Stimulated activated CD8-positive, alpha-beta memory T cell treated with anti-CD3 and anti-CD28 coated beads, Interleukin-4, amount 100 ng/mL, for 24 hours (primary cell): ENCODE measurements around the gene UBB.
A peak's percentile ranks its signal among the peaks of the same experiment; 100 is the strongest.

Source experiments
- DNase-seq: peaks from one replicate; pipeline ENCODE4 v3.0.0-alpha.2; 2020; ENCODE audit warnings: low read depth

The UBB gene

GRCh38 chr17:16380640-16381495 is at the start of gene UBB:
UBB (plus strand) TSS chr17:16381091; CDS start chr17:16381908, 817 bp downstream.
- DNase-seq: peak; percentile 90

GRCh38 chr17:16338391-16338790 is 42.5 kb upstream of the UBB start:
- no peak for DNase-seq

- DNase-seq: no peak
These were observed 41.5 kb upstream of the UBB start for GRCh38 chr17:16339402-16339801.

GRCh38 chr17:16339959-16340358 is 40.9 kb upstream of the UBB start:
- no peak for DNase-seq

DNA sequence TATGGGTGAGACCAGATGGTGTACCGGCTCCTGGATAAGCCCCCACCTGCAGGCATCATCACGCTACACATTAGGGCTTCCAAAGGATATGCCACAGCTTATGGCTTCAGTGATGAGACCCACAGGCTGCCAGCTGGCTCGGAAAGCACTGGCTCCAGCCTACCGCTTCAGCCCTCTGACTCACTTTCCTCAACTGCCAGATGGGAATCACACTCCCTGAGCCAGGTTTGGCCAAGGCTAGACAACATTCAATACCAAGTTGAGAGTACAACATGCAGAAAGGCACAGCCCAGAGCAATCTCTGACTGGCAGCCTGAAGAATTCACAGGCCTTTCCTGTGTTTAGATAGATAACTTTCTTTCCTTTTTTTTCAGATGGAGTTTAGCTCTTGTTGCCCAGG is 37.9 kb upstream of the UBB start:
- DNase-seq: no peak

DNA sequence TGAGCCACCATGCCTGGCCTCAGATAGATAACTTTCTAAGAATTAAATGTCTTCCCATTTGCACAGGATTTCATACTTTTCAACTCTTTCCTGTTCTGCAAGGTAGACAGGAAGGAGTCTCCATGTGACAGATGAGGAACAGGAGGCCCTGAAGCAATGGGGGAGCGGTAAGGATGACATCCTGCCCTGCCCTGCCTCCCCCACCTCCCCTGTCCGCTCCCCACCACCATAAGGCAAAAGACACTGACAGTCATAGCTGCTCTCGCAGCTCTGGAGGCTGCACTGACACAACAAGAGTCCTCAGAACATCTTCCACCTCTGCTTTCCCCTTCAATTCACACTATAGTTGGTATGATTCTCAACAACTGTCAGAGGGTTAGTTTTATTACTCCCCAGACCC is 37.3 kb upstream of the UBB start:
- no peak for DNase-seq

- DNase-seq: no peak
These were observed 35.3 kb upstream of the UBB start for GRCh38 chr17:16345565-16345964.

- DNase-seq: no peak
These were observed 34.1 kb upstream of the UBB start for GRCh38 chr17:16346721-16347271.

- DNase-seq: no peak
These were observed 32.3 kb upstream of the UBB start for GRCh38 chr17:16348586-16348985.

GRCh38 chr17:16349431-16349830 is 31.5 kb upstream of the UBB start:
- no peak for DNase-seq

DNA sequence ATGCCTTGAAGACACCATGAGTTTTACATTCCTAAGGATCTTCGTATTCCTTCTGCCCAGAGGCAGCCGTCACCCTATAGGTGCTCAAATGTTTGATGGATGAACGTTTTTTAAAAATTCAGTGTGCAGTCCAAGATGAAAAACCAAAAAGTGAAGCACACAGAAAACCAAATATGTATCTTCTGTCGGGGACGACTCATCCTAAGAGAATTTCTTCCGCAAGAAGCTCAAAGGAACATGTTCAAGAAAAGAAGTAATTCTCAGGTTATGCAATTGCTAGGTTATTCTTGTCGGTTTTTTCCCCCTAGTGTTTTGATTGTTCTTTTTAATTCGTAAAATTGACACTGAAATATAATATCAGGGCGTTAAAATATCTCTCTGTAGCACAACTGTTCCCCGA is 29.1 kb upstream of the UBB start:
- no peak for DNase-seq

DNA sequence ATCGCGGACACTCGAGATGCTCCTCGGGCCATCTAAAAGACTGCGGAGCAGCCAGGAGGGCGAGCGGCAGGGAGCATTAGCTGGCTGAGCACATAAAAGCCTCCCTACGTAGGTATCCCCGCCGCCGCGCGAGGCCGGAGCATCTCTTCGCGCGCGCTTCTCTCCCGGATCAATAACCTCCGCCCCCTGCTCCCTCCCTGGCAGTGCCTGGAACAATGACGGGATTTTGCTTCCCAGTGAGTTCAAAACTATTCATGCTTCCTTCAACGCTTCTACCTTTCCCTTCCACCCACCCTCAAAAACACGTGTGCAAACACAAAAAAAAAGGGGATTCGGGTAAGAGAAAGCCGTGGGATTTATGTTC is 28.6 kb upstream of the UBB start:
- DNase-seq: peak; percentile 5

DNA sequence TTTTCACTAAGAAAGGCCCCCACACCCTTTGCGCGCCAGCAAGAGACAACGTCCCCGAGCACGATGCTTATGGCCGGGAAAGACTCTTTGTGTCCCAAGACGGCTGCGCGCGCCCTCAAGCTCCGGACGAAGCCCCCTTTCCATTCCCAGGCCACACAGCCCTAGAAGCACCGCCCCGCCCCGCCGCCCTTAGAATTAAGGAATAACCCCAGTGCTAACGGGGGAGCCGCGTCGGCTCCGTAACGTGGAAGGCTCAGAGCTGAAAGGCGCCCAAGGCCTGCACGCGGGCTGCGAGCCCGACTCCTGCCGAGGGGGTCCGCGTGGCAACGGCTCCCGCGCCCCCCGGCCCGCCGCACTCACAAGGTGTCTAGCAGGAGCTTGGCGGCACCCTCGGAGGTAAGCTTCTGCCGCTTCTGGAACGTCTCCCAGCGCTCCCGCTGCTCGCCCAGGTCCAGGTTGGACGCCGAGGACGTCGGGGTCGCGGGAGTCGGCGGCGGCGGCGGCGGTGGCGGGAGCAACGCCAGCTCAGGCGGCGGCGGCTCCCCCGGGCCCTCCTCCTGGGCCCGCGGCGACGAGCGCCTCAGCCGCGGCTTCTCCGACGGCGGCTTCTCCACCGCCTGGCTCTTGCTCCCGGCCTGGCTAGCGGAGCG is 28.1 kb upstream of the UBB start:
- DNase-seq: peak; percentile 26

GRCh38 chr17:16353317-16354174 is 27.3 kb upstream of the UBB start, which contains the start of gene CENPV:
CENPV (minus strand) TSS chr17:16353469; CDS start chr17:16353436, 33 bp downstream.
- DNase-seq: peak; percentile 47

DNA sequence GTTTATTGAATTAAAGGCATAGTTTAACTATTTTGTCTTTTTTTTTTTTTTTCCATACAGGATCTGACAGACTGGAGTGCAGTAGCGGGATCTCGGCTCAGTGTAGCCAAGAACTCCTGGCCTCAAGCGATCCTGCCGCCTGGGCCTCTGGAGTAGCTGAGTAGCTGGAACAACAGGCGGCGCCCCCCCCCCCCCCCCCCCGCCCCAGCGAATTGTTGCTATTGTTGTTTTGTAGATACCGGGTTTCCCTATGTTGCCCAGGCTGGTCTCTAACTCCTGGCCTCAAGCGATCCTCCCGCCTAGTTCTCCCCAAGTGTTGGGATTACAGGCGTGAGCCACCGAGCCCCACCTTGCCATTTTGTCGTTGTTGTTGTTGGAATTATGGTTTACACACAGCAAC is 26.3 kb upstream of the UBB start:
- no peak for DNase-seq

- no peak for DNase-seq
These were observed 22.5 kb upstream of the UBB start for GRCh38 chr17:16358394-16358793.

DNA sequence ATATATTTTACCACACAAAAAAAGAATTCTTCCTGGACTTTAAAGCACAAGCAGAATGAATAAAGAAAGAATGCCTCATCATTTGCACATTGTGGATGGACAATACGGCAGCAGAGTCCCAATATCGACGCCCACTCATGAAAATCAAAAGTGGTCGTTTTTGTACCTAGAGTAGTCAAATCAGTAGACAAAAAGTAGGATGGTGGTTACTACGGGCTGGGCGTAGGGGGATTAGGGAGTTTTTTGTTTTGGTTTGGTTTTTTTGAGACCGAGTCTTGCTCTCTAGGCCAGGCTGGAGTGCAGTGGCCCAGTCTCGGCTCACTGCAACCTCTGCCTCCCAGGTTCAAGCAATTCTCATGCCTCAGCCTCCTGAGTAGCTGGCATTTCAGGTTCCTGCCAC is 19.0 kb upstream of the UBB start:
- no peak for DNase-seq

DNA sequence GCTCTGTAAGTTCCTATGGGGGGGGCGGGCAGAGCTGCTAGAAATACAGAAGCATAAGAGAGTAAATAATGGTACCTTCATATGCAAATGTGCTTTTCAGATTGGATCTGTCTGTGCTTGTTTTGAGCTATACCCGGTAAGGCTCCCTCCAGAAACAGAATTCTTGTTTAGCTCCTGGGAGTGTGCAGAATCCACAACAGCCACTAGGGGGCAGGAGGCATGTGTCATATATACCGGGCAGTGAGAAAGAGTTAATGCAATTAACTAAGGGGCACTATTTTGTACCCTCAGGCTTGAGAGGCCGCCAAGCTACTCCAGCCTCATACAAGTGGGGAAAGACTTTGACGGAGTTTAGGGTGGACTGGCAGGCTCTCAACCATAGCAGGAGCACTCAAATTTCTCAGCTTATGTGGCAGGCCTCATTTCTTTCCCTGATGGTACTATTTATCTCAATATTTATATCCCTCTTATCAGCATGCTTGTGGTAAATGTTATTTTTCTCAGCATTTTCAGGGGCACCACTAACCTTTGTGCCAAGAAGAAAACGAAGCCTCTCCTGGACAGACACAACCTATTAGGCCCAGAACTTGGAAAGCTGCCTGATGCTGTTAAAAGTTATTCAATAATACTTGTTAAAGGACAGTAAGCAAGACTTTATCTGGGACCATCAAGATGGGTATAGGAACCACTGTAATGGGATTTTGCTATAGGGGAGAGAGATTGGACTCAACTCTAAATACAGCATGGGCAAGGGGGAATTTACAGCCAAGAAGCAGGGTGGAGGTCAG is 16.9 kb upstream of the UBB start:
- peak; percentile 60 for DNase-seq

GRCh38 chr17:16364625-16365024 is 16.3 kb upstream of the UBB start:
- no peak for DNase-seq

DNA sequence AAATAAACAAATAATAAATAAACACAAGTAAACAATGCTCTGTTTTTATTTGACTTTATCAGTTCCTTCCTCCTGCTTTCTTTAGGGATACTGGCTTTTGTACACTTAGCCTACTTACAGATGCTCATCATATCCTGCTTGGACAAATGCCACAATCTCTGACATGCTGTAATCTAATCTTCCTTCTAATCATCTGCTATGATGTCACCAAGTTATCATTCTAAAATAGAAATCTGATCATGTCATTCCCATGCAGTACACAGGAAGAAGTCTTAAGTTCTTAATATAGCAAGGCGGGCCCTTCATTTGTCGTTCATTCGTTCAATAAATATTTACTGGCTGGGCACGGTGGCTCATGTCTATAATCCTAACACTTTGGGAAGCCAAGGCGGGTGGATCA is 9.1 kb upstream of the UBB start:
- DNase-seq: no peak

DNA sequence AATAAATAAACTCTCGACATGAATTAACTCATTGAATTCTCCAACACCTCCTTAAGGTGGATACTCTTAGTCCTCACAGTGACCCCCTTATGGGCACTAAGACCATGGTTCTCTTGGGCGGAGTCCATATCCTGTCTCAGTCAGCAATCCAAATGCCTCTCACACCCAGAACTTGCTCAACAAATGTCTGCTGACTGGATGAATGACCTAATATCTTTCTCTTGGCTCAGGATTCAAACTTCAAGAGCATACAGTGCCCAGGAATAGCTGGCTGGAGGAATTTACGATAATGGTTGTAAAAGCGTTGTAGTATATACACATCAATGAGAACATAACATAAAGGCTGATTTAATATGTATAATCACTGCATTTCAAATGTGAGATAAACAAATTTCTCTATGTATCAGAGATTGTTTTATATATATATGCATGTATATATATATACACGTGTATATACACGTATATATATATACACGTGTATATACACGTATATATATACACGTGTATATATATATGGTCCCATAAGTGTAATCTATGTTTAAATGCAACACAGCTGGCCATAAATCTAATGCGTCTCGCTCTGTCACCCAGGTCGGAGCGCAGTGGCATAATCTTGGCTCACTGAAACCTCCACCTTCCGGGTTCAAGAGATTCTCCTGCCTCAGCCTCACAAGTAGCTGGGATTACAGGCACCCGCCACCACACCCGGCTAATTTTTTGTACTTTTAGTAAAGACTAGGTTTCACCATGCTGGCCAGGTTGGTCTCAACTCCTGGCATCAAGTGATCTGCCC is 6.5 kb upstream of the UBB start:
- DNase-seq: no peak
